Fibroblast of skin of back (primary cell): Measurements from ENCODE around the gene RFX8.
"Not testable (repeated sequence)": the region's sequence is repeated elsewhere in the genome, so short reads cannot be mapped to it uniquely, and the experiment has no call there.

ENCODE experiments used
- DNase-seq: peaks from one replicate; pipeline ENCODE4 v3.0.0-alpha.2; 2013

Gene RFX8

GRCh38 chr2:101375653-101376052 lies 99.3 kb downstream of the RFX8 start:
- no peak for DNase-seq

DNA sequence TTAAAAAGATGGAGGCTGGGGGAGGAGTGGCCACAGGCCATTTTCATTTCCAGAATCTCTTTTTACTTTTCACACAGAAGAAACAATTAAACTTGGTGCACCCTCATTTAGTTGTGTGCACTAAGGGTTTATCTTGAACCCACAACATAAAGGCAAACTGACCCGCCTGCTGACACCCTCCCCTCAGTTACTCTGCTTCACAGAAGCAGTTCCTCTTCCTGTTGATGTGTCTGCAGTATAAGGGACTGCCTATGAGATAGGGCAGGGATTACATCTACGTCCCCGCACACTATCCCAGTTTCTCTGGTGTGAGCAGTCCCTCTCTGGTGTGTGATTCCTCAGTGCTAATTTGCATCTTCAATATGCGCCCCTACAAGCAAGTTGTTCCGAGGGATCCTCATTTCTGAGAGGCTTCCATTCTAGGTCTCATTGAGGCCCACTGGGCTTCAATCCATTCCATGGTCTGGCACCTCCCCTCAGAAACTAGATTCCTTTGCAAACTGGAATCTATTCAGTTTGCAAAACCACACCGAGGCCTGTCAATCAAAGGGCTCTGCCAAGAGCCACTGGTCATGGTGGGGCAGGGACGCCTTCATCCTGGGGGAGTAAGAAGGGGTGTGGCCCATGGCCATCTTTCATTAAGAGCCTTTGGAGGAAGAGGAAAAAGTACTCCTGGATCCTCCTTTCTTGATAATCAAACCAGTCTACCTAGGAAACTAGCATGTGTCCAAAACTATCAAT lies 99.9 kb downstream of the RFX8 start:
- no peak for DNase-seq

GRCh38 chr2:101372792-101373191 lies 102.1 kb downstream of the RFX8 start:
- no peak for DNase-seq

- DNase-seq: peak; percentile 11
Measured at GRCh38 chr2:101371636-101372035, 103.3 kb downstream of the RFX8 start.

DNA sequence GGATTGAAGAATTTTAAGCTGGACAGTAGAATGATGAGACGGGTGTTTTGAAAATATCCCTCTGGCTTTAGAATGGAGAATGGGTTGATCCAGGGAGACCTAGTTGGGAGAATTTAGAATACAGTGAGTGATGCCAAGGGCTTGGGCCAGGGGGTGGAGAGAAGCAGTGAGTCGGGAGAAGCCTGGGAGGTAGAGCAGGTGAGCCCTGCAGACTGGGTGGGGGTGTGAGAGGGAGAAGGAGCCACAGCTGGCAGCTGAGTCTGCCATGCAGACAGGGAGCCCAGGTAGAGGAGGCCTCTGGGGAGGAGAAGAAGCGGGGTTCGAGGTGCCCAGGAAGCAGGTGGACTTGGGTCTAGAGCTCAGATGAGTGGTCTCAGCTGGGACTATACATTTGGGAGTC lies 105.8 kb downstream of the RFX8 start:
- no peak for DNase-seq

DNA sequence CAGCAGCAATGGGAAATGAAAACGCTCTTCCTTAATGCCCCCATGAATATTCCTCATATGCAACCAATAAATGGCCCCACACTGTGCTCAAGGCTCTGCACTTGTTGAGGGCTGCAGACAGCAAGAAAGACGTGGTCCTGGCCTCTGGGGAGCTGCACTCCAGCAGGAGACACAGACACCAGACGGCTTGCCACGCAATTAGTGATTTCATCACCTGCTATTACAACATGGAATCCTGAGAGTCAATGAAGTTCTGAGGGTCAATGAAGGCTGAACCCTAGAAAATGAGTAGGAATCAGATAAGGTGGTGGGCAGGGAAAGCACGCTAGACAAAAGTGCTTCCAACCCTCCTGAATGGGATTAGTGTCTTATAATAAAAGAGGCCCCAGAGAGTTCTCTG lies 106.5 kb downstream of the RFX8 start:
- no peak for DNase-seq

DNA sequence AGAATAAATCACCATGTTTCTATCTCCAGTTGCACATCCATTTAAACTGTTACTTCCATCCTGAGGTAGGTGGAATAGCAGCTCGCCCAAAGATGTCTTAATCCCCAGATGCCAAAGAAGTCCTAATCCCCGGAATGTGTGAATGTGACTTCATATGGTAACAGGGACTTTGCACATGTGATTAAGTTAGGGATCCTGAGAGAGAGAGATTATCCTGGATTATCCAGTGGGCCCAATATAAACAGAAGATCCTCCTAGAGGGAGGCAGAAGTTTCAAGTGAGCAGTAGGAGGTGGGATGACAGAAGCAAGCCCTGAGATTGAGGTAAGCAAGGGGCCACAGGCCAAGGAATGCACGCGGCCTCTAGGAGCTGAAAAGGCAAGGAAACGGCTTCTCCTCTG lies 107.4 kb downstream of the RFX8 start:
- DNase-seq: no peak

- DNase-seq: no peak
Measured at GRCh38 chr2:101364878-101365277, 110.0 kb downstream of the RFX8 start.

DNA sequence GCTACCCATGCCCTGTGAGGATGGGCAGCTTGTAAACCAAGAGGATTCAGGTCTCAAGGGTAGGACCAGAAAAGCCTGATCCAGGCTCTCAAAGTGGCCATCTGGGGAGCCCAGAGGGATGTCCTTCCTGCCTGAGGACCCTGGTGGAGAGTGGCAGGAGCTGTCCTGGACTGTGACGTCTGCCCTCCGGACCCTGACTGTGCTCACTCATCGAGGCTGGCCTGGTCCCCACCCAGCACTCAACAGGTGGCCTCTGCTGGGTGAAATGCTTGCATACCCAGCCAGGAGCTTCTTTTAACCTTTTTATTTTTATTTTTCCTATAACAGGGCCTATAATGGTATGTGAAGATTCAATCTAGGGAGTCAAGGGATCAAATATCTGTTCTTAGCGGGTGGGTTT lies 112.1 kb downstream of the RFX8 start:
- no peak for DNase-seq

DNA sequence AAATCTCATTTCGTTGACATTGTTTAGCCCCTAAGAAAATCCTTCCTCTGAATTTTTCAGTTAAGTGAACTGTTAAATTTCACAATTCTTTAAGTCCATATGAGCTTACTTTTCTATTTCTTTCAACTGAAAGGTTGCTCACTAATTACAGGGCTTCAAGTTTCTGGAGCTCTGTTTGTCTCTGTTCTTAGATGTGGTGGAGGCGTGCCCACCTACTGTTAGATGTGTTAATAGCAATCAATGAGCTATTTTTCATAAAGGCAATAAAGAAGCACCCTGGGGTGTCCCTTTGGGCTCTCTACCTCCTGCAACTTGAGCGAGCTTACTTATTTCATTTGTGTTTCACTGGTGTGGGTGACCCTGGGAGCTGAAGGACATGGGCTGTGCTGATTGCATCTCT lies 112.6 kb downstream of the RFX8 start:
- no peak for DNase-seq

DNA sequence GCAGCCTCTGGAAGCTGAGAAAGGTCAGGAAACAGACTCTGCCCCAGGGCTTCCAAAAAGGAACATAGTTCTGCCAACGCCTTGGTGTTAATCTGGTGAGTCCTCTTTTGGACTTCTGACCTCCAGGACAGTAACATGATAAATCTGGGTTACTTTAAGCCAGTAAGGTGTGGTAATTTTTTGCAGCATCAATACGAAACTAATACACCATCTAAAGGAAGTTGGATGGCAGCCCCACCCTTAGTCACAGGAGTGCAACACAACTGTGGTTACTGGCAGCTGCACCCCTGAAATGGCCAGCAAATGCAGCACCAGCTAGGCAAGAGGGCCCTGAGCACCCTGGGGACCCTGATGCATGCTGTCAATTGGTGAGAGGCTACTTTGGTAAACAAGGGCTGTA lies 113.4 kb downstream of the RFX8 start:
- DNase-seq: no peak

DNA sequence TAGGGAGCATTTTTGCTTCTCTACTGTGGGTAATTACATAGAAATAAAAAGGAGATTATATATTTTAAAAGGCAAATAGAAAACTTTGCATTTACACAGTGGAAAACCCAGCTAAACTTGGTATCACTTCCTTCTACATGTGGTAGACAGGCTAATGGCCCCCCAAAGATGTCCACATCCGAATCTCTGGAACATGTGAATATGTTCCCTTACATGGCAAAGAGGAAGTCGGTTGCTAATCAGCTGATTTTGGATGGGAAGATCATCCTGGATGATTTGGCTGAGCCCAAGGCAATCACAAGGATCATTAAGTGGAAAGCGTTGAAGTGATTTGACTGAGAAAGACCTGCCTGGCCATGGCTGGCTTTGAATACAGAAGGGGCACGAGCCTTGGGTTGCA lies 113.8 kb downstream of the RFX8 start:
- DNase-seq: no peak

DNA sequence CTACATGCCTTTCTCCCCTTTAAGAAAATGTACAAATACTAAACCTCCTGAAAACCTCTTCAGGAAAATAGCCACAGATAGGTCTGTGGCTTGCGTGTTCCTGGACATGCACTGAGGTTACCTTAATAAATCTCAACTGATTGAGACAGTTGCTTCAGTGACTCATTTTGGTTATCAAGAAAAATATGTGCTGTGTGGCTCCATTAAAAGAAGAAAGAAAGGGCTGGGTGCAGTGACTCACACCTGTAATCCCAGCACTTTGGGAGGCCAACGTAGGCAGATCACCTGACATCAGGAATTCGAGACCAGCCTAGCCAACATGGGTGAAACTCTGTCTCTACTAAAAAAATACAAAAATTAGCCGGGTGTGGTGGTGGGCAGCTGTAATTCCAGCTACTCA lies 114.7 kb downstream of the RFX8 start:
- no peak for DNase-seq

GRCh38 chr2:101359410-101359954 lies 115.4 kb downstream of the RFX8 start:
- DNase-seq: no peak

DNA sequence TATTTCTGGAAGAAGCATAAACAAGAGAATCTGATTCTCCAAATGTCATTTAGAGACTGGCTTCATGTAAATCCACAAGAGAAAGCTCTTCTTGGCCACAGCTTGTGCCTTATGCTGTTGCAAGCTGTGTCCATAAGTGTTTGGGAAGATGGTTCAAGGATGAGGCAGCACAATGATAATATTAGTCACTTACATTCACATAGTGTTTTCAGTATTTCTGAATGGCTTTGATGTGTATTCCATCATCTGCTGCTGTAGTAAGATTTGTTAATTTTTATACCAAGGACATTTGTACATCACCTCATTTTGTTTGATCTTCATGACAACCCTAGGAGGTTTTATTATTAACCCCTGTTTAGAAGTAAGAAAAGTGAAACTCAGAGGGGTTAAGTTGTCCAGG lies 117.5 kb downstream of the RFX8 start:
- DNase-seq: peak; percentile 62

DNA sequence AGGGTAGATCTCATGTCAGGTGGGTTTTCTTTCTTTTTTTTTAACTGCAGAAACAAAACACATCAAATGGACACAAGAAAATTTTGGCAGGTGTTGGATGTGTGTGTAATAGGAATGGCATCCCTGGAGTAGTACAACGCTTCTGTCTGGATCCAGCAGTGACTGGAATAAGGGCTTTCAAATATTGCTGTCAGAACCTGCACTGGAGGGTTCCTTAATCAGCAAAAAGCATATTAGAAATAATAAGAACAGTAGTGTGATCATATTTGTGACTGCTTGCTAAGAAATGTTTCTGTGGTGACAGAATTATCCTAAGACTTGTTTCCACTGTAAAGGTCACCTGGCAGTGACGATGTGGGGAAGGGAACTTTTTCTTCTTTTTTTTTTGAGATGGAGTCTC lies 118.4 kb downstream of the RFX8 start:
- DNase-seq: peak; percentile 18

- DNase-seq: no peak
Measured at GRCh38 chr2:101356055-101356454, 118.9 kb downstream of the RFX8 start.

DNA sequence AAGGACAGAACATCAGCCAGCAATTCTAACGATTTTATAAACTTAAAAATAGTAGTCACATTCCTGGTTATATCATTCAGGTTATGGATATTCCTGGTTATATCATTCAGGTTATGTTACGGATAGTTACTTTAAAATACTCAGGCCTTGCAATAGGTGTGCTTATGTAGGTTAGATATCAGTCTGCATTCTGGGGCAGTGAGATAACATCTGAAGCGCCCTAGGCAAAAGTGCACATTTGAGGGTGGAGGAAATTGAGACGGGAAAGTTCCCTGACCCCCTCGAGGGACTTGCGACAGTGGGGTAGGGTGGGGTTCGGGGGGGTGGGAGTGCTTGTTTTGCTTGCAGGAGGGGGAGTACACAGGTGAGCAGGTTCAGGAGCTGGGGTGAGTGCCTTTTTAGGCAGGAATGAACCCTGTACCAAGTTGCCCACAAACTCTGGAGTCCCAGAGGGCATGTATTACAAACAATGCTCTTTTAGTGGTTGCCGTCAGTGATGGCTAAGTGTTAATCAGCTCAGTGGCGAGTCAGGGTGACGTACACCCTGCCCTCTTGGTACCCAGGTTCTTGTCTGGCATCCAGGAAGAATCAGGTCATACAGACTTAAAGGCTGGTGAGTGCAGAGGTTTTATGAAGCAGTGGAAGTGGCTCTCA lies 119.4 kb downstream of the RFX8 start:
- no peak for DNase-seq

DNA sequence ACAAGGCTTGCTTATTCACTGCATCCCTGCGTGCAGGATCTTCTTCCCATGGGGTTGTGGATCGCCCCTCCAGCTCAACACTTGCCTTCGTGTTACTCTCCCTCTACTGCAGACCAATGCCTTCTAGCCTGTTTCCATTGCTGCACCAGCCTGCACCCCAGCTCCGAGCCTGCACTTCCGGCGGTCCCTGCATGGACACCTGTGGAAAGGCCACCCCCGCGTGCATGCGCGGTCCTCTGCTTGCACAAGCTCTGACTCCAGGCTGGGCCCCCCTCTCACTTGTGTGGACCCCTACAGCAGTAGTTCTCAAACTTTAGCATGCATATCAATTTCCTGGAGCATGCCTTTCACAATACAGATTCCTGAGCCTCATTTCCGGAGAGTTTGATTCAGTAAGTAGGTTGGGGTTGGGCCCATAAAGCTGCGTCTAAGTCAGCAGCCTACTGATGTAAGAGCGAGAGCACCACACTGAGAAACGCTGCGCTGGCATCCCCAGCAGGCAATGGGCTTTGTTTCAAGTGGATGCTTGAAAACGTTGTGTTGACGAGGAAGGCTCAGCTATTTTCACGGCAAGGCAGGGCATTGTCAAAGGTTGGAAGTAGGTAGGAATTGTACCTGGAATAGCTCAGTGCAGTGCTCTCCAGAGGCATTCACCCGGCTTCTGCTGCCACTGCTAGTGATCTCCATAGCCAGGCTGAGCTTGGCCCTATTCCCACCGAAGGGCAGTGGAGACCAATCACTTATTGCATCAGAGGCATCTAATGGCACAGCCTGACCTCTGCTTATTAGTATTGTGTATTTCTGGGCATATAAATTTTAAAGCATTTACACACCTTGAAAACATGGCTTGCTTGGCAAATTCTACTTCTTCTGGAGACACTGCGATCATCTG lies 120.2 kb downstream of the RFX8 start:
- no peak for DNase-seq

DNA sequence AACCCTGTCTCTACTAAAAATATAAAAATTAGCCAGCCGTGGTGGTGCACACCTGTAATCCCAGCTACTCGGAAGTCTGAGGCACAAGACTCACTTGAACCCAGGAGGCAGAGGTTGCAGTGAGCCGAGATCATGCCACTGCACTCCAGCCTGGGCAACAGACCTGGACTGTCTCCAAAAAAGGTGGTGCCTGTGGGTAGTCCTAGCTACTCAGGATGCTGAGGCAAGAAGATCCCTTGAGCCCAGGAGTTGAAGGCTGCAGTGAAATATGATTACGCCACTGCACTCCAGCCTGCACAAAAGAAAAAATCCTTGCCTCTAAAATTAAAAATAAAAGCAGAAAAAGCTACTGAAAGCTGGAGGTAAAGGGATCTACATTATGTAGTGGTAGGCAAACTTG lies 122.3 kb downstream of the RFX8 start:
- DNase-seq: not testable (repeated sequence)

DNA sequence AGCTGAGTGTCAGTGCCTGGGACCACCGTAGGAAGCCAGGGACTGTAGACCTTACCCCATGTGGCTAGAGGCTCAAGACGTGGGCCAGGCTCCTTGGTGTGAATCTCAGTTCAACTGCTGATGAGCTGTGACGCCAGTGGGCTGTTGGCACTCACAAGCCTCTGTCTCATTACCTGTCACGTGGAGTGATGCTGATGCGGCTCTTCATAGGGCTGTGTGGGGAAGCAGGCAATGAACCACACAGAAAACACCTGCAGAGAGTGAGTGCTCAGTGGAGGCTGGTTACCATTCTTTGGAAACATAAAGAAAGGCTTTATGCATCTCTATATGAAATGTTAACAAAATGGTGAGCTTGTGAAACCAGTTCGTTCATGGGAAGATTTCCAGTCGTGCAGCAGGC lies 123.7 kb downstream of the RFX8 start:
- no peak for DNase-seq

DNA sequence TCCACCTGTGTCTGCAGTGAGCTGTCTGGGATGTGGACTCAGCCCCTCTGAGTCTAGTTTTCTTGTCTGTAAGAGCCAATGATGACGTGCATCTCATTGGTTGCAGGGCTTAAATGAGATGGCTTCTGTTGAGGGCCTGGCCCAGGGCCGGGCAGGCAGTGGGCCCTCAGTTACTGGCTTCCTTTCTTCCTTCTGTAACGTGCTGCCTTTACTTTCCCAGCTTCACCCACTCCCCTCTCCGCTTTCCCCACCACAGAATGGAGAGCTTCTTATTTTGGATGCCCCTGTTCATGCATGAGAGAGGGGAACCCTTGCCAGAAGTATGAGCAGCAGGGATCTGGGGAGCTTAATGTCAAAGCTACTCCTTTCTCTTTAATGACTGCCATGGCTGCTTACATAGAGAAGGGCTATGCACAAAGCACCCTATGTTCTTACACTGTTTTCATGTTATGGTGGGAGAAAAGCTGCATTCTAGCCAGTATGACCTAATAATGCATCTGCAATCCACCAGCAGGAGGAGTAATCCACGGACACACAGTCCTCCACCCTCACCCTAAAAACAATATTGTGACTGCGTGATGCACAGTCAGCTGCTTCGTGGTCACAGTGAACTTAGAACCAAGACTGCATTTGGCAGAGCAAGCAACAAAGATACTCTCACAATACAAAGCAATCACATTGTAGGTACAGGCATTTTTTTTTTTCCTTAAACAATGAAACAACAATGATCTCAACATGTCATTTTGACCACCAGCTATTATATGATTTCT lies 124.8 kb downstream of the RFX8 start:
- peak; percentile 52 for DNase-seq
